NCI-H1930 (cell line): ENCODE data around the gene PITPNC1.
"Not testable (repeated sequence)": the region's sequence is repeated elsewhere in the genome, so short reads cannot be mapped to it uniquely, and the experiment has no call there.

Experiments used
- DNase-seq, 2 experiments: peaks; one replicate each; lab custom pipeline; 2025; lab: John Stamatoyannopoulos, UW

PITPNC1 gene

GRCh38 chr17:67651218-67651579, 274.1 kb downstream of the PITPNC1 start:
- not testable (repeated sequence) for DNase-seq

GRCh38 chr17:67652433-67652832, 275.4 kb downstream of the PITPNC1 start:
- DNase-seq = no peak

- no peak for DNase-seq
Measured at GRCh38 chr17:67655478-67656148, 278.5 kb downstream of the PITPNC1 start.

- DNase-seq = no peak
Measured at GRCh38 chr17:67656494-67657203, 279.6 kb downstream of the PITPNC1 start.

GRCh38 chr17:67657596-67657995, 280.5 kb downstream of the PITPNC1 start:
- DNase-seq = no peak

GRCh38 chr17:67658265-67658664, 281.2 kb downstream of the PITPNC1 start:
- DNase-seq = no peak

- DNase-seq = no peak
Measured at GRCh38 chr17:67659028-67659427, 281.9 kb downstream of the PITPNC1 start.

- DNase-seq = no peak
Measured at GRCh38 chr17:67662712-67663111, 285.6 kb downstream of the PITPNC1 start.

GRCh38 chr17:67663457-67663856, 286.4 kb downstream of the PITPNC1 start:
- DNase-seq = no peak

- DNase-seq = no peak
Measured at GRCh38 chr17:67666028-67666427, 288.9 kb downstream of the PITPNC1 start.

- DNase-seq = no peak
Measured at GRCh38 chr17:67666710-67667109, 289.6 kb downstream of the PITPNC1 start.

- no peak for DNase-seq
Measured at GRCh38 chr17:67671493-67671892, 294.4 kb downstream of the PITPNC1 start.

- no peak for DNase-seq
Measured at GRCh38 chr17:67672592-67673335, 295.7 kb downstream of the PITPNC1 start.

- DNase-seq = no peak
Measured at GRCh38 chr17:67675481-67675880, 298.4 kb downstream of the PITPNC1 start.

- DNase-seq = no peak
Measured at GRCh38 chr17:67676305-67676704, 299.2 kb downstream of the PITPNC1 start.

GRCh38 chr17:67678414-67678813, 301.3 kb downstream of the PITPNC1 start:
- no peak for DNase-seq

GRCh38 chr17:67679225-67679624, 302.1 kb downstream of the PITPNC1 start:
- DNase-seq = no peak

- DNase-seq = no peak
Measured at GRCh38 chr17:67679721-67680120, 302.6 kb downstream of the PITPNC1 start.

- no peak for DNase-seq
Measured at GRCh38 chr17:67680445-67681224, 303.6 kb downstream of the PITPNC1 start.

GRCh38 chr17:67682196-67682595, 305.1 kb downstream of the PITPNC1 start:
- DNase-seq = no peak

- DNase-seq = no peak
Measured at GRCh38 chr17:67685351-67685750, 308.3 kb downstream of the PITPNC1 start.

- no peak for DNase-seq
Measured at GRCh38 chr17:67686241-67686640, 309.2 kb downstream of the PITPNC1 start.
